ENCODE results near the gene FMN1. TPM values are rescaled to one million over a fixed set of nuclear protein-coding genes. Genes with fewer than 3 reads are reported as not detected.
A peak's percentile ranks its signal among the peaks of the same experiment; 100 is the strongest.

FMN1 gene
- total and polyA plus RNA-seq, 2 of the 13 experiments (the other 11 are each of a cell fraction or from before 2014, with no cell fraction given), result 0.20 to 0.60 TPM

GRCh38 chr15:32767236-32767635, 427.3 kb downstream of the FMN1 start:
- FAIRE-seq (no peak), DNase-seq (ENCODE audit: low spot score) (peak; percentile 29), ATAC-seq (no peak; the same call in 2 of the 3 replicates)
- Histone ChIP-seq H4K20me1 (ENCODE audit: insufficient read depth, low read length) (no peaks in the 10 kb centered on the region), H3K4me2 (ENCODE audit: low read depth, low read length) (no peak overlapping the region), H3K36me3 (replicated peaks in 1 of 2; ENCODE audit: control insufficient read depth in 1 of 2, insufficient read depth in 2 of 2, low read length in 2 of 2) (no peaks in the 10 kb centered on the region), H2AFZ (ENCODE audit: low read length) (no peak overlapping the region), H3K4me1 (ENCODE audit: insufficient read depth, low read length) (peaks cover 21% of the 10 kb centered on the region), H3K79me2 (ENCODE audit: insufficient read depth, low read length) (no peaks in the 10 kb centered on the region), H3K9me3 (ENCODE audit: low read length) (no peaks in the 10 kb centered on the region), H3K27me3 (ENCODE audit: control insufficient read depth in 1 of 2, insufficient read depth in 2 of 2, low read length in 2 of 2) (no peaks in the 10 kb centered on the region), H3K4me3 (replicated peaks in 1 of 3; ENCODE audit: insufficient read depth in 1 of 3, low read depth in 2 of 3, low read length in 3 of 3) (no peak overlapping the region), H3K9ac (ENCODE audit: insufficient read depth, low read depth, low read length) (no peak overlapping the region), H3K27ac (ENCODE audit: extremely low read length, insufficient read depth, low read length) (no peak overlapping the region)
- no TSS peak for BruUV-seq (replicated peaks)
- intact Hi-C loops (cut with micrococcal nuclease; ENCODE audit: unreplicated experiment), result no loop called here
- WGBS (ENCODE audit: low lambda C conversion rate), result 5% methylated on average over 1 of the region's 1 CpG
- ChIA-PET CTCF (ENCODE audit: low intra/inter-chr PET ratio, low total read pairs) (no interaction called here), POLR2A (no interaction called here)
- in situ Hi-C loops (cut with HindIII; ENCODE audit: extremely low pct_ligation_motif_present, low pct_unique_long_range_greater_than_20kb), result no loop called here
- peak; percentile 64; the same call in 1 of the 2 replicates for TF ChIP-seq AHDC1 (CRISPR knock-in tag; IDR thresholded peaks at IDR 0.05; ENCODE audit: borderline replicate concordance)
- no peak for TF ChIP-seq ZNF362 (CRISPR knock-in tag; IDR thresholded peaks at IDR 0.05; ENCODE audit: borderline replicate concordance)
- TF ChIP-seq ARID5B (CRISPR knock-in tag; IDR thresholded peaks at IDR 0.05), result peak; percentile 26; the same call in 1 of the 2 replicates
- TF ChIP-seq LBX2 (CRISPR knock-in tag; IDR thresholded peaks at IDR 0.05; ENCODE audit: borderline replicate concordance), result no peak
- no peak for TF ChIP-seq NPAS2 (CRISPR knock-in tag; IDR thresholded peaks at IDR 0.05; ENCODE audit: borderline replicate concordance)
- TF ChIP-seq ZBED4 (CRISPR knock-in tag; IDR thresholded peaks at IDR 0.05; ENCODE audit: borderline replicate concordance), result no peak
- TF ChIP-seq KDM5B (CRISPR knock-in tag; IDR thresholded peaks at IDR 0.05; ENCODE audit: borderline replicate concordance), result no peak
- 0 out of 2 replicates have a peak, but pooled peaks have one; percentile 21 for TF ChIP-seq FOSL2 (CRISPR knock-in tag; IDR thresholded peaks at IDR 0.05)

Measured in HepG2 (cell line).